ENCODE results near the gene VCPKMT.

The VCPKMT gene

GRCh38 chr14:50116181-50116956 is at the start of gene VCPKMT:
VCPKMT (minus strand) TSS chr14:50116572; CDS start chr14:50116552, 20 bp downstream.
- DNase-seq (ENCODE audit: low spot score), result peak; percentile 96

- DNase-seq (ENCODE audit: low spot score), result no peak
These were observed 39.7 kb upstream of the VCPKMT start for GRCh38 chr14:50156111-50156510.

GRCh38 chr14:50148799-50149198 is 32.4 kb upstream of the VCPKMT start:
- DNase-seq (ENCODE audit: low spot score), result no peak

- DNase-seq (ENCODE audit: low spot score), result no peak
These were observed 22.8 kb upstream of the VCPKMT start for GRCh38 chr14:50139192-50139591.

GRCh38 chr14:50127802-50128201 is 11.4 kb upstream of the VCPKMT start:
- DNase-seq (ENCODE audit: low spot score), result no peak

- DNase-seq (ENCODE audit: low spot score), result no peak
These were observed 6.7 kb upstream of the VCPKMT start for GRCh38 chr14:50123062-50123461.

DNA sequence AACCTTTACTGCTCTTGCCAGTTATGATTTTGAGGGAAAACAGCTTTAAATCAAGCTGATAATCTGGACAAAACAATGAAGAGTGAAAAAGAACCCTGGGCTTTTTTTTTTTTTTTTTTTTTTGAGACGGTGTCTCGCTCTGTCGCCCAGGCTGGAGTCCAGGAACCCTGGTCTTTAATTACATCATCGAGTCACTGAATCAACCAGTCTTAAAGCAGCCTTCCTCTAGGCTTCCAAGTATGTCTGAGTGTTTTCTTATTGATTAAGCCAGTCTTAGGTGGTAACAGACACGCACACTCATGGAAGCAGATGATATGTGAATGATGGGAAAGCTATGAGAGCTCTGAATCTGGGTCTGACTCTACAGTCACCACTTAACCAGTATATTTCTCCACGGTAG is 5.9 kb upstream of the VCPKMT start:
- no peak for DNase-seq (ENCODE audit: low spot score)

- DNase-seq (ENCODE audit: low spot score), result no peak
These were observed 5.1 kb upstream of the VCPKMT start for GRCh38 chr14:50121486-50121885.

DNA sequence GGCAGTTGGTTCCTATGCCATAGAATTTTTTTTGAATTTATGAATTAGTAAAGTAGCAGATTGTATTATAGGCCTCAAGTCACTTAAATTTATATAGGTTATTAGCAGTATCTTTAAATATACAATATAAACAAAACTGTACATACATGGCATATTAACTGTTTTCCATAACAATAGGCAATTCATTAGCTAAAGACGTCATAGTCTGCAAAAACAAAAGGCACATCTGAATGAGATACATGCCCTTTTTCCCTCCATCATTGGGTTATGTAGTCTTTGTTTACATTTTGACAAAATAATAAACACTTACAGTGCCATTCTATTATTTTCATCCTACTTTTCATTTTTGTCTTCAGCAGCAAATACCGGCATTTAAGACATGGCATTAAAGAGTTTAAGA is 1.1 kb upstream of the VCPKMT start:
- DNase-seq (ENCODE audit: low spot score), result no peak

DNA sequence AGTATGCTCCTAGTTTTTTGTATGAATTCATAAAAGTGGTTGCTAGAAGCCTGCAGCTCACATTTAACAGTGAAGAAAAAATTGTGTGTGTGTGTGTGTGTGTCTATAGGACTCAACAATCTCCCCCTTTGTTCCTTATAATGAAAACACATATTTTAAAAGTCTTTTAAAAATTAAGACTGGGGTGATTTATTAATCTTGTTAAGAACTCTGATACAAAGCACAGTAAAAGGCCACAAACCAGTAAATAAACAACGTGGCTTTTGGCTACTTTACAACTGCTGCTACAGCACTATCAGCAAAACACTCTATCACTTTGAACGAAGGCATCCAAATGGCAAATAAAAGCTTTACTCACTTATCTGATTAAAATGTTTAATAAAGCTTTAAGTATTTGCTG is 594 bp upstream of the VCPKMT start:
- DNase-seq (ENCODE audit: low spot score), result no peak

DNA sequence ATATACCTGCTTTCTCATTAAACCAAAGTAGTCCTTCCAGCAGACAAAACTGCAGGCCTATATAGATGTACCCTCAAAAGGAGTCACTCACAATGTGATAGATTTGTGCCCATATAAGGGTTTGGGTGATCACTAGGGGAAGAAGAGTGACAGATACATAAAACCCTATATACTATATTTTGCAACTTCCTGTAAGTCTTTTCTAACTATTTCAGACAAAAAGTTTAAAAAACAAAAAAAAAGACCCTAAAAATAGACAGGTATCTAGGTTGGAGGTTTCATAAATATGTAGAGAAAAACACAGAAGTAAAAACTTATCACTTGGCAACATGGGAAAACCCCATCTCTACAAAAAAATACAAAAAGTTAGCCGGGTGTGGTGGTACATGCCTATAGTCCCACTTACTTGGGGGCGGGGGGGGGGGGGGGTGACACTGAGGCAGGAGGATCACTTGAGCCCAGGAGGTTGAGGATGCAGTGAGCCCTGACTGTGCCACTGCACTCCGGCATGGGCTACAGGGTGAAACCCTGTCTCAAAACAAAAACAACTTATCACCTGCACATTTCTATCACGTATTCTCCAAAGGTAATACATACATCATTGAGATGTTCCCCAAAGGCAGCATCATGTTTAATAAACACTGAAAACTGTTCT is 2.9 kb downstream of the VCPKMT start:
- DNase-seq (ENCODE audit: low spot score), result no peak

GRCh38 chr14:50110323-50111037 is 5.9 kb downstream of the VCPKMT start:
- DNase-seq (ENCODE audit: low spot score), result no peak

- no peak for DNase-seq (ENCODE audit: low spot score)
These were observed 7.0 kb downstream of the VCPKMT start for GRCh38 chr14:50109342-50109741.

GRCh38 chr14:50107850-50108249 is 8.5 kb downstream of the VCPKMT start:
- no peak for DNase-seq (ENCODE audit: low spot score)

- DNase-seq (ENCODE audit: low spot score), result no peak
These were observed 10.2 kb downstream of the VCPKMT start for GRCh38 chr14:50106178-50106577.

DNA sequence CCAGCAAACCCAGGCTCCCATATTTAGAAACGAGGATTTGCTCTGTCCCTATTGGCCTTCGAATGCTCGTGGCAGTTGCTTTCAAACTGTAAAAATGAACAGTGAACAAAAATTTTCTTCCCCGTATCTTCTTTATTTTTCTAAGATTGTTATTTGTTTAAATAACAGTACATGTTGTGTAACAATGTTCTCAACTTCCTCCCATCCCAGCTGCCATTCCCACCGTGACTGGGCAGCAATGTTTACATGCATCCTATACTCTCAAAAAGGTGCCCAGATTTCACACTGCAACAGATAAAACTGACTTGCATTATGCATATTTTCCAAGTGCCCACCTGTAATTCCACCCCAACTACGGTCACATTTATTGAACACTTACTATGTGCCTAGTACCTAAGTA is 12.8 kb downstream of the VCPKMT start:
- no peak for DNase-seq (ENCODE audit: low spot score)

DNA sequence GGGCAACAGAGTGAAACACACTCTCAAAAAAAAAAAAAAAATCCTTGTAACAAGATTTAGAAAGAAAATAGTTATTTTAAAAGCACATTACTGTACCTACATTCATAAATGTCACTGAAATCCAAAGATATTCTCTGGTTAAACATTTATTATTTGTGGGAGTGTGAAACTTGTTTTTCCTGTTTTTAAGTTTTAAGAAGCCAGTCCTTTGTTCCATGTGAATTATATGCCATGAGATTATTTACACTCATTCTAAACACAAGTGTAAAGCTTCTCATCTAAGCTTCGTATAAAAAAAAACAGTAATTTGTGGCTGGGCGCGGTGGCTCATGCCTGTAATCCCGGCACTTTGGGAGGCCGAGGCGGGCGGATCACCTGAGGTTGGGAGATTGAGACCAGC is 15.0 kb downstream of the VCPKMT start:
- DNase-seq (ENCODE audit: low spot score), result no peak

DNA sequence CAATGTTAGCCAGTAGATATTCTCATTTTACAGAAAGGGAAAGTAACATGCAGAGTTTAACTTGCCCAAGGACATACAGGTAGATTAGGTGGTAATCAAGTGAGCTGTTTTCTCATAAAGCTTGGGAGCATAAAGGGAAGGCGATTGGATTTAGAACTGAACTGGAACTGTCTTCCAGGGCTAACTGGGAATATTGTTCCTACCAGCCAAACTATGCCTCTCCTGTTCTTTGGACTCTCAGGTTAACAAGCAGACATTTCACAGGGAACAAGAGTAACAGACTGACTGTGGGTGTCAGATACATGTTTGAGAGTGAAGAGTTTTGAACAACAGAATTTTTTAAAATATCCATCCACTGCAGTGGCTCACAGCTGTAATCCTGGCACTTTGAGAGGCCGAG is 15.6 kb downstream of the VCPKMT start:
- DNase-seq (ENCODE audit: low spot score), result no peak

GRCh38 chr14:50099335-50099734 is 17.0 kb downstream of the VCPKMT start:
- DNase-seq (ENCODE audit: low spot score), result no peak

DNA sequence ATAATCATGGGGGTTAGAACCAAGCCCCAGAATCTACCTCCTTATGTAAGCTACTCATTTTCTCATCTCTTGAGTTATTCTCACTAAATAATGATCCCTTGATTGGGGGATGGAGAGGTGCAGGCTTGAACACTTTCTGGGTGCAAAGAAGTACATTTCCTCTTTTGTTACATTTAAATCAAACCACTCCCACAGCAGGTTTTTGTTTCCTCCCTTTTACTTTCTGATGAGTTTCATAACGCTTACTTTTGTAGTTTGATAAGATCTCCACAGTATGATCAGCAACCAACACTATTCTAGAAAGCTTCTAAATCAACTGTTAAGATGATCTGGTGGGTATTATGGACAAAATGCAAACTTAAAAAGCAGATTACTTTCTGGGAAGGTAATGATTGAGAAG is 20.5 kb downstream of the VCPKMT start:
- DNase-seq (ENCODE audit: low spot score), result no peak

GRCh38 chr14:50094056-50094755 is 22.2 kb downstream of the VCPKMT start:
- no peak for DNase-seq (ENCODE audit: low spot score)

GRCh38 chr14:50093496-50093895 is 22.9 kb downstream of the VCPKMT start:
- DNase-seq (ENCODE audit: low spot score), result no peak

All from AG08396 (cell line).